Osteocyte (in vitro differentiated cells): Measurements from ENCODE around the gene MYO3B. TPM values are rescaled to one million over a fixed set of nuclear protein-coding genes. Genes with fewer than 3 reads are reported as not detected.

Source experiments
- DNase-seq: peaks from one replicate; pipeline ENCODE4 v3.0.0; 2021; ENCODE audit warnings: mixed read lengths; ENCODE audit not compliant: unreplicated experiment; ENCODE audit errors: extremely low spot score
- H3K27ac Mint-ChIP-seq: one replicate; pipeline ENCODE4 v1.8.0; 2021; ENCODE audit warnings: mild to moderate bottlenecking, mixed read lengths; ENCODE audit not compliant: unreplicated experiment
- H3K27me3 Mint-ChIP-seq: one replicate; pipeline ENCODE4 v1.8.0; 2021; ENCODE audit warnings: mixed read lengths; ENCODE audit not compliant: unreplicated experiment
- H3K36me3 Mint-ChIP-seq: one replicate; pipeline ENCODE4 v1.8.0; 2021; ENCODE audit warnings: mixed read lengths; ENCODE audit not compliant: unreplicated experiment
- H3K4me1 Mint-ChIP-seq: one replicate; pipeline ENCODE4 v1.8.0; 2021; ENCODE audit warnings: mixed read lengths; ENCODE audit not compliant: unreplicated experiment
- H3K4me3 Mint-ChIP-seq: one replicate; pipeline ENCODE4 v1.8.0; 2021; ENCODE audit warnings: mild to moderate bottlenecking, moderate library complexity, mixed read lengths; ENCODE audit not compliant: unreplicated experiment
- H3K9me3 Mint-ChIP-seq: one replicate; pipeline ENCODE4 v1.8.0; 2021; ENCODE audit warnings: mixed read lengths; ENCODE audit not compliant: unreplicated experiment
- CTCF ChIP-seq: fragments of 200-600 bp; sonication (generic); IDR thresholded peaks from 2 replicates; pipeline ENCODE4 v1.5.0; 2021; ENCODE audit warnings: antibody characterized with exemption, mild to moderate bottlenecking, moderate library complexity
- total RNA-seq: library from RNA; stranded (reverse); gene quantifications from 2 replicates; pipeline ENCODE4 v1.2.1, GENCODE V29; 2021

The MYO3B gene
- total RNA-seq, 1 donor from 2014 or later: not detected

GRCh38 chr2:170681311-170681710, 503.4 kb downstream of the MYO3B start:
- Mint-ChIP-seq H3K27me3 (peaks cover 25% of the 10 kb centered on the region), H3K4me1 (no peaks in the 10 kb centered on the region), H3K36me3 (no peaks in the 10 kb centered on the region), H3K27ac (no peak overlapping the region), H3K4me3 (no peak overlapping the region), H3K9me3 (no peaks in the 10 kb centered on the region)
- DNase-seq: no peak
- TF ChIP-seq CTCF: no peak

GRCh38 chr2:170685591-170685990, 507.6 kb downstream of the MYO3B start:
- Mint-ChIP-seq H3K36me3 (no peaks in the 10 kb centered on the region), H3K9me3 (no peaks in the 10 kb centered on the region), H3K27me3 (peaks cover 22% of the 10 kb centered on the region), H3K27ac (no peak overlapping the region), H3K4me3 (no peak overlapping the region), H3K4me1 (no peaks in the 10 kb centered on the region)
- DNase-seq: no peak
- TF ChIP-seq CTCF: no peak

- no peak overlapping the region for H3K27ac Mint-ChIP-seq
- TF ChIP-seq CTCF: no peak
These were observed 511.5 kb downstream of the MYO3B start for GRCh38 chr2:170689481-170689880.

GRCh38 chr2:170690640-170691039, 512.7 kb downstream of the MYO3B start:
- DNase-seq: no peak
- H3K9me3 Mint-ChIP-seq: no peaks in the 10 kb centered on the region
- H3K27ac Mint-ChIP-seq: no peak overlapping the region
- H3K27me3 Mint-ChIP-seq: peaks cover 21% of the 10 kb centered on the region
- TF ChIP-seq CTCF: no peak
- H3K36me3 Mint-ChIP-seq: no peaks in the 10 kb centered on the region
- H3K4me3 Mint-ChIP-seq: no peak overlapping the region
- no peaks in the 10 kb centered on the region for H3K4me1 Mint-ChIP-seq

More at GRCh38 chr2:170689481-170689880, 511.5 kb downstream of the MYO3B start:
- no peak for DNase-seq
- H3K4me1 Mint-ChIP-seq: no peaks in the 10 kb centered on the region
- H3K36me3 Mint-ChIP-seq: no peaks in the 10 kb centered on the region
- H3K27me3 Mint-ChIP-seq: peaks cover 20% of the 10 kb centered on the region
- no peaks in the 10 kb centered on the region for H3K9me3 Mint-ChIP-seq
- H3K4me3 Mint-ChIP-seq: no peak overlapping the region

- no peaks in the 10 kb centered on the region for H3K4me1 Mint-ChIP-seq
- no peaks in the 10 kb centered on the region for H3K9me3 Mint-ChIP-seq
- H3K27me3 Mint-ChIP-seq: peaks cover 33% of the 10 kb centered on the region
These were observed 516.4 kb downstream of the MYO3B start for GRCh38 chr2:170694316-170694715.

More at GRCh38 chr2:170694316-170694715, 516.4 kb downstream of the MYO3B start:
- no peak overlapping the region for H3K4me3 Mint-ChIP-seq
- H3K27ac Mint-ChIP-seq: no peak overlapping the region
- no peak for TF ChIP-seq CTCF
- H3K36me3 Mint-ChIP-seq: no peaks in the 10 kb centered on the region
- DNase-seq: peak; percentile 63
